ENCODE measurements around the gene APEX2. TPM values are rescaled to one million over a fixed set of nuclear protein-coding genes. Genes with fewer than 3 reads are reported as not detected.

The APEX2 gene
- total and polyA plus RNA-seq, 8 donors = 12.7 to 19.8 (median 14.8) TPM

GRCh38 chrX:55011294-55011693 is 11.1 kb downstream of the APEX2 start:
- TF ChIP-seq CTCF (IDR thresholded peaks at IDR 0.05) = no peak
- Histone ChIP-seq H3K27me3 (no peaks in the 10 kb centered on the region), H3K9me3 (no peaks in the 10 kb centered on the region), H3K27ac (no peak overlapping the region), H3K4me3 (no peak overlapping the region), H3K36me3 (peaks cover 0 to 9% of the 10 kb centered on the region in 2 donors), H3K4me1 (peaks cover 0 to 4% of the 10 kb centered on the region in 2 donors)
- intact Hi-C loops (cut with DNase I) = no loop called here
- no peak for DNase-seq
- no peak for ATAC-seq

- ATAC-seq (no peak), DNase-seq (no peak)
- Histone ChIP-seq H3K36me3 (no peaks in the 10 kb centered on the region), H3K9me3 (no peaks in the 10 kb centered on the region), H3K27ac (no peak overlapping the region), H3K4me3 (no peak overlapping the region), H3K4me1 (no peaks in the 10 kb centered on the region), H3K27me3 (no peaks in the 10 kb centered on the region)
- intact Hi-C loops (cut with DNase I) = no loop called here
- no peak for TF ChIP-seq CTCF (IDR thresholded peaks at IDR 0.05)
Measured at GRCh38 chrX:55014897-55015299, 14.7 kb downstream of the APEX2 start.

GRCh38 chrX:55026143-55026542 is 26.0 kb downstream of the APEX2 start:
- DNase-seq (no peak), ATAC-seq (no peak)
- Histone ChIP-seq H3K27me3 (peaks cover 0 to 6% of the 10 kb centered on the region in 2 donors), H3K36me3 (no peaks in the 10 kb centered on the region), H3K27ac (no peak overlapping the region), H3K4me3 (no peak overlapping the region), H3K4me1 (no peaks in the 10 kb centered on the region), H3K9me3 (no peaks in the 10 kb centered on the region)
- intact Hi-C loops (cut with DNase I) = no loop called here
- no peak for TF ChIP-seq CTCF (IDR thresholded peaks at IDR 0.05)

- no peaks in the 10 kb centered on the region for H3K36me3 ChIP-seq
- intact Hi-C loops (cut with DNase I) = no loop called here
- no peaks in the 10 kb centered on the region for H3K9me3 ChIP-seq
- H3K27me3 ChIP-seq = peaks cover 0 to 6% of the 10 kb centered on the region in 2 donors
- ATAC-seq = no peak
- no peaks in the 10 kb centered on the region for H3K4me1 ChIP-seq
- no peak for TF ChIP-seq CTCF (IDR thresholded peaks at IDR 0.05)
- no peak overlapping the region for H3K4me3 ChIP-seq
- H3K27ac ChIP-seq = no peak overlapping the region
- DNase-seq = no peak
Measured at GRCh38 chrX:55026840-55027239, 26.7 kb downstream of the APEX2 start.

- TF ChIP-seq CTCF (IDR thresholded peaks at IDR 0.05) = no peak
- Histone ChIP-seq H3K4me1 (no peaks in the 10 kb centered on the region), H3K4me3 (no peak overlapping the region)
Measured at GRCh38 chrX:55028040-55028439, 27.9 kb downstream of the APEX2 start.

More at GRCh38 chrX:55028040-55028439, 27.9 kb downstream of the APEX2 start:
- Histone ChIP-seq H3K27ac (no peak overlapping the region), H3K27me3 (peaks cover 0 to 6% of the 10 kb centered on the region in 2 donors), H3K9me3 (no peaks in the 10 kb centered on the region), H3K36me3 (no peaks in the 10 kb centered on the region)
- intact Hi-C loops (cut with DNase I) = no loop called here
- no peak for ATAC-seq
- no peak for DNase-seq
